ENCODE data around the gene COX19. TPM values are rescaled to one million over a fixed set of nuclear protein-coding genes. Genes with fewer than 3 reads are reported as not detected.

The COX19 gene
- total RNA-seq, 1 experiment from 2014 or later = 37.4 TPM

GRCh38 chr7:991729-992656 lies 16.6 kb upstream of the COX19 start:
- no peak for TF ChIP-seq CTCF (IDR thresholded peaks at IDR 0.05; ENCODE audit: unreplicated experiment)
- Mint-ChIP-seq H3K27ac (ENCODE audit: unreplicated experiment) (peak overlapping the region; percentile 57), H3K36me3 (ENCODE audit: insufficient read depth, unreplicated experiment) (peaks cover 49% of the 10 kb centered on the region), H3K4me3 (ENCODE audit: low read depth, unreplicated experiment) (no peak overlapping the region), H3K9me3 (ENCODE audit: low read depth, unreplicated experiment) (no peaks in the 10 kb centered on the region), H3K4me1 (ENCODE audit: low read depth, unreplicated experiment) (peaks cover 17% of the 10 kb centered on the region), H3K27me3 (ENCODE audit: unreplicated experiment) (no peaks in the 10 kb centered on the region)
- no peak for DNase-seq
- CTCF ChIA-PET = interaction anchor here (0.6 to 4.4 kb wide), 11 partner anchors 11 to 194 kb away, joined by 4 to 153 read pairs (median 6); partner anchors contain the start of gene GPR146
- BruUV-seq (replicated peaks) = no TSS peak
- intact Hi-C loops (cut with micrococcal nuclease; ENCODE audit: unreplicated experiment) = loop anchor here (2.0 kb wide), 1 partner anchor 185 kb away; no protein-coding TSS in a partner anchor

- Mint-ChIP-seq H3K4me1 (ENCODE audit: low read depth, unreplicated experiment) (peaks cover 25% of the 10 kb centered on the region), H3K27ac (ENCODE audit: unreplicated experiment) (peak overlapping the region; percentile 57), H3K27me3 (ENCODE audit: unreplicated experiment) (no peaks in the 10 kb centered on the region), H3K9me3 (ENCODE audit: low read depth, unreplicated experiment) (no peaks in the 10 kb centered on the region), H3K4me3 (ENCODE audit: low read depth, unreplicated experiment) (no peak overlapping the region), H3K36me3 (ENCODE audit: insufficient read depth, unreplicated experiment) (peaks cover 43% of the 10 kb centered on the region)
- no TSS peak for BruUV-seq (replicated peaks)
- intact Hi-C loops (cut with micrococcal nuclease; ENCODE audit: unreplicated experiment) = no loop called here
- CTCF ChIA-PET = no interaction called here
- no peak for DNase-seq
- TF ChIP-seq CTCF (IDR thresholded peaks at IDR 0.05; ENCODE audit: unreplicated experiment) = no peak
Measured at GRCh38 chr7:990933-991728, 15.8 kb upstream of the COX19 start.

- peaks cover 49% of the 10 kb centered on the region for H3K36me3 Mint-ChIP-seq (ENCODE audit: insufficient read depth, unreplicated experiment)
- no peak overlapping the region for H3K4me3 Mint-ChIP-seq (ENCODE audit: low read depth, unreplicated experiment)
- no peak for DNase-seq
- no TSS peak for BruUV-seq (replicated peaks)
- TF ChIP-seq CTCF (IDR thresholded peaks at IDR 0.05; ENCODE audit: unreplicated experiment) = no peak
- intact Hi-C loops (cut with micrococcal nuclease; ENCODE audit: unreplicated experiment) = no loop called here
- H3K9me3 Mint-ChIP-seq (ENCODE audit: low read depth, unreplicated experiment) = no peaks in the 10 kb centered on the region
- peaks cover 31% of the 10 kb centered on the region for H3K4me1 Mint-ChIP-seq (ENCODE audit: low read depth, unreplicated experiment)
- H3K27ac Mint-ChIP-seq (ENCODE audit: unreplicated experiment) = no peak overlapping the region
- CTCF ChIA-PET = no interaction called here
- no peaks in the 10 kb centered on the region for H3K27me3 Mint-ChIP-seq (ENCODE audit: unreplicated experiment)
Measured at GRCh38 chr7:990352-990932, 15.1 kb upstream of the COX19 start.

DNA sequence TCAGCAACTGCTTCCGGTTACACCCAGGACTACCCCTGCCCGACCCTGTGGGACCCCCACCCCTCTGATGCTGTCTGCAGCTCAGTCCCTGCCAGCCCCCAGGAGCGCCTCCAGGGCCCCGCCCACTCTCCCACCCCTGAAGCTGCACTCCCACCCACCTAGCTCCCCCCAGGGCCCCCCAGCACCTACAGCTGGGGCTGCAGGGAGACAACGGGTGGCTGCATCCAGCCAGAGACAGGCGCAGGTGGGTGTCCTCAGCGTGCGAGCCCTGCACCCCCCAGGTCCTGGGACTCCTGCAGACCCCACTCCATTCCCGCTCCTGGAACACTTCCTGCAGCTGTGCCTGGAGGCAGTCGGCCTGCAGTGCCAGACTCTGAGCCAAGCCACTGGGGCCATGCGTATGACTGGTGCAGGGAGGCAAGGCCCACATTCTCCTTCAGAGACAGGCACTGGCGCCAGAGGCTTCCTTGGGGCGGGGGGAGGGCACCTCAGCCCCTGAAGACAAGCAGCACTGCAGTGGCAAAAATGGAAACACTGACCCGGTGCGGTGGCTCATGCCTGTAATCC lies 13.7 kb upstream of the COX19 start:
- H3K4me3 Mint-ChIP-seq (ENCODE audit: low read depth, unreplicated experiment) = peak overlapping the region; percentile 52
- H3K36me3 Mint-ChIP-seq (ENCODE audit: insufficient read depth, unreplicated experiment) = peaks cover 45% of the 10 kb centered on the region
- no peak overlapping the region for H3K27ac Mint-ChIP-seq (ENCODE audit: unreplicated experiment)
- no peak for DNase-seq
- CTCF ChIA-PET = interaction anchor here (0.7 to 1.6 kb wide), 3 partner anchors 11 to 187 kb away, joined by 3 to 6 read pairs (median 4); partner anchors contain the start of gene ADAP1
- no TSS peak for BruUV-seq (replicated peaks)
- intact Hi-C loops (cut with micrococcal nuclease; ENCODE audit: unreplicated experiment) = no loop called here
- H3K27me3 Mint-ChIP-seq (ENCODE audit: unreplicated experiment) = no peaks in the 10 kb centered on the region
- no peak for TF ChIP-seq CTCF (IDR thresholded peaks at IDR 0.05; ENCODE audit: unreplicated experiment)
- peaks cover 31% of the 10 kb centered on the region for H3K4me1 Mint-ChIP-seq (ENCODE audit: low read depth, unreplicated experiment)
- no peaks in the 10 kb centered on the region for H3K9me3 Mint-ChIP-seq (ENCODE audit: low read depth, unreplicated experiment)
